HK-2 (cell line): ENCODE results near the gene ENTHD1.
"Not testable (repeated sequence)": the region's sequence is repeated elsewhere in the genome, so short reads cannot be mapped to it uniquely, and the experiment has no call there.

Source experiments
- DNase-seq: peaks from one replicate; pipeline ENCODE4 v3.0.0-alpha.2; 2018; ENCODE audit not compliant: unreplicated experiment

ENTHD1 gene

DNA sequence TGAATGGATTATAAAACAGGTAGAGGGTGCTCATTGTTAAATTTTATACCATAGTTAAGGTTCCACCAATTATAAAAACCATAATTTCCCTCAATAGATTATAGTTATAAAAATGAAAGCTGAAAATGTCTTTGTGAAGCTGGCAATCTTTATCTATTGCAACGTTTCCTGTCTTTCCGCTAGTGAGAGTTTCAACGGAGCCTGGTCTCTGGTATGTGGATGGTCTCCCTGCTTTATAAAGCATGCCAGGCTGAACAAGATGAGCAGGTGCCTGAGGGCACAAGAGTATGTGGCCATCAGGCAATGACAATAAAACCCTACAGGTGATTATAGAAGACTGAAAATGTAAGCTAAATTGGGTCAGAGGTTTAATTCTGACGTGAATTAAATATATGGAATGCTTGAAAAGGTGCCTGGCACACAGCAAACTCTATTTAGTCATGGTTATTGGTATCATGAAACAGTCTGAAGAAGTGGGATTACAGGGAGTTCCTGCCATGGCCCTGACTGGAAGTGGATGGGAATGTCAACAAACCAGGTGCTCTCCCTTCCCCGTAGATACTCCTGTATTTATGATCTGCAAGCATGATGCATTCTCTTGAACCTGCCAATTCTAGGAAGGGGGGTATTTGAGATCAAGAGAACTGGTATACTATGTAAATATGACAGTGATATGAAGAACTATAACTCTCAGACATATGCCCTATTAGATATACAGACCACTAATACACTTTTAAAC, 115.7 kb downstream of the ENTHD1 start:
- no peak for DNase-seq

DNA sequence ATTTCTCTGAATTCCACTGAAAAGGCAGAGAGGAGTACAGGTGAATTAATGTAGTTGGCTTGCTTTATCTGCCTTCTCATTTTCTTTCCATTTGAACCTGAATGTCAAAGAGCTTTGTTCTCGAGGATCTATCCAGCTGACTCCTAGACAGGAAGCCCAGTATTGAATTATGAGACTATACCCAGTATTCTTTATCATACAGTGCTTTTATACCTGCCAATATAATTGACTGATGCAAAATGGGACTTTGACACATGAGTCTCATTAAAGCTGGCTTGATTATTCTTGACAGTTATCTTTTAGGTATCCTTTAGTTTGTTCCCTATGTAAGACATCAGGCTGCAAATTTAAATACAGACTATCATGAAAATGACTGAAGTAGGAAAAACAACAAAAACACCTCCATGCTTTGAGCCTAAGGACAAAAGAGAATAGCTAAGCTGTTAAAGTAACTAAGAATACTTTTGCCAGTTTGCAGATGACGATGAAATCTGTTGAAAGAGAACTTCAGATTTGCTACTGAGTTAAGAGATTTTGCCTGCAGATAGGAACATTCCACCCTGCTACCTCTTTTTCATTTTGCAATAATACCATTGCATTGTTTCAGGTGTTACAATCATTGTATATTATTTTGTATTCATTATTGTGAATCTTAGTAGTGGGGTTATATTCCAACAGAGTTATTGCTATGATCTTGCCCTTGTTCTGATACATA, 117.1 kb downstream of the ENTHD1 start:
- DNase-seq = no peak

DNA sequence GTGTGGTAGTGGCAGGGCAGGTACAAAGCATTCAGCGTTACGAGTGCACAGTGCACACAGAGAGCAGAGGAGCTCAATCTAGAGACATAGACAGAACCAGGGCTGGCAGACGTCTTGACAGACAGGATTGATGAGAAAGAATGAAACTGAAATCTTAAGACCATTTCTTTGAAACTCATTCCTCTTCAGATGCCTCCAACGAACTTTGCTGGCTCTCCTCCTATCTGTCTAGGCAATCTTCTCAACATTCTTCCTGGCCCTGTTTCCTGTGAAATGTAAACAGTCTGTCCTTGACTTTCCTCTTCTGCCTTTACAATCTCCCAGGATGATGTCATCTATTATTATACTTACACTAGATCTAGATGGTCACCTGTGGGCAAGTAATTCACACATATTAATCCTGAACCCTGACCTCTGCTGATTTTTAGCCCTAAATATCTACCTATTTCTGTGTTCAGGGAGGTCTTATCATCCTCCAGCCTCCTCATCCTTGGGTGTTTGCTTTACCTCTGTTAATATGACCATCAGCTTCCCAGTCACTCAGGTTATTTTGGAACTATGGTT, 119.5 kb downstream of the ENTHD1 start:
- DNase-seq = no peak

DNA sequence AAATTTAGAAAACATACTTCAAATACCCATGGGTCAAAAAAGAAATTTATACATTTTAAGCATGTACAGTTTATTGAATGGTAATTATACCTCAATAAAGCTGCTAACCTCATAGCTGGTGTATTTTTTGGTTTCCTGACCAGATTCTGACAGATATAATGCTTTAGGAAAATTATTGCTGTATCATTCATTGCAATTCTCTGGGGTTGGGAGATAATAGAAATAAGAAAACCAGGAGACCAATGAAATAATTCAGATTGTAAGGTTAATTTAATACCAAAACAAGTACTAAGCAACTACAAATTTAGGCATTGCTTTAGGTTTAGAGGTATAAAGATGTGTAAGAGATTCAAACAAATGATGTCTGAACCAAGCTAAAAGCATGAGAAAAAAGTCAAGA, 120.1 kb downstream of the ENTHD1 start:
- no peak for DNase-seq

DNA sequence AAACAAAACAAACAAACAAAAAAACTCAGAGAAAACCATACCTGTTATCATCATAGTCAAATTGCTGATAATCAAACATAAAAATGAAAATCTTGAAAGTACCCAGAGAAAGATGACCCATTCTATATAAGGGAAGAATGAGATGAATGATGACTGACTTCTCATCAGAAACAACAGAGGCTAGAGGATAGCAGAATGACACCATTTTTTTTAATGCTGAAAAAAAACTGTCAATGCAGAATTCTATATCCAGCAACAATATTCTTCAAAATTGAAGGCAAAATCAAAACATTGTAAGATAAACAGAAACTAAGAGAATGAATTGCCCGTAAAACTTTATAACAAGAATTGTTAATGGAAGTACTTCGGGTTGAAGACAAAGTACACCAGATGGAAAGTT, 122.1 kb downstream of the ENTHD1 start:
- no peak for DNase-seq

DNA sequence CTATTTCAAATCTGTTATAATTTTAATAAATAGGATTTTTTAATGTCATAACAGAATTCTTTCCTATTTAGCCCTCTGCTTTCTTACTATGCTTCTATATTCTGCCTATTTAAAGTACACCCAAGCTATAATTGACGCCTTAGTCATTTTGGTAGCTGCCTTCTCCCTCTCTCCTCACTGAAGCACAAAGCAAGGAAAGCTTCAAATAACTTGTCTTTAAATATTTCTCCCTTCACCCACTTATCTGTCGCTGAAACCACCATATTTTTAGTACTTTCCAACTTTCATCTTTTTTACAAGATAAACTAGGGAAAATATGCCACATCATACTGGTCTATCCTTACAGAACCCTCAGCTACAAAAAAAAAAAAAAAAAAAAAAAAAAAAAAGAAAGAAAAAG, 127.9 kb downstream of the ENTHD1 start:
- DNase-seq = no peak

DNA sequence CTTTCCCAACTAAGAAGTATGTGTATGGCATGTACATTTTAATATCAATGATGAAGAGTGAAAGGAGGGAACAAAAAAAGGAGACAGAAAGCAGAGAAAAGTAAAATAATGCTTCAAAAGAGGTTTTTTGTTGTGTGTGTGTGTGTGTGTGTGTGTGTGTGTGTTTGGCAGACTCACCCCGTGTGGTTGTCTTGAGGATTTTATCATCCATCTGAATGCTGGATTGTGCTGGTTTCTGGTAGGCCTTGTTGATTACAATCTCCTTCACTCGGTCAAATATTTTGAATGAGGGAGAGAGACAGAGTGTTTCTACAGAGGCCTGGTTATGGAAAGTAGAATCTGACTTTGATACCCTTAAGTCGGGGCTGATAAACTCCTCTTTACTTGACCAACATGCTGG, 128.5 kb downstream of the ENTHD1 start:
- DNase-seq = no peak

DNA sequence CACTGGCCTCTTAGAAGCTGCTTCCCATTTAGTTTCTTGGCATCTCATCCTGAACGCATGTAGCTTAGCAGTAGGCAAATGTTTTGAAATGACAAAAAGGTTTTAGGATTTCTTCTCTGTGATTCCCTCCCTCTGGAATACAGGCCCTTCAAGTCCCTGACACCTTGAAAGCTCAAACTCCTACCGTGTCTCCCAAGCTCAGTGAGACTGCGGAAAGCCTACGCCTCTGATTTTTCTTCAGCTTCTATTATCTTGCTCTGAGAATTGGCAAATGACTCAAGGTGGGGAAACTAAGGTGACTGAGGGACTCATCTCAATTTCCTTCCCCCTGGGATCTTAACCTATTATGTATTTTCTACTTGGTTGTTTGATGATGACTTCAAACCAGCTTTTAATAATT, 130.3 kb downstream of the ENTHD1 start:
- DNase-seq = no peak

DNA sequence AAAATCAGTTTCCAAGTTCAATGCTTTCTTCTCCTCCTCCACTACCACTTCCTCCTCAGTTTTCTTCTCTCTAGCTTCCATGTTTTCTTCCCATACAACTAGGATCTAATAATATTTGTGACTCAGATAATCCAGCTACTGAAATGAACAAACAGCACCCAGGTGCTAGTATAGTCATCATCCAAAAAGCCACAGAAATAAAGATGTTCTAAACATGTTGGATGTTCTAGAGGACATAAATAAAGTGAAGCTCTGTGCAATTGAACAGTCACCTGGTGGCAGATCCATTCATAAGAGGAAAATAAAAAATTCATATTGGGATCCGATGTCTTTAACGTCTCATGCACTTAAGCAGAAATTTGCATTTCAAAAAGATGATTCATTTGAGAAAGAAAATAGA, 142.8 kb downstream of the ENTHD1 start:
- no peak for DNase-seq

DNA sequence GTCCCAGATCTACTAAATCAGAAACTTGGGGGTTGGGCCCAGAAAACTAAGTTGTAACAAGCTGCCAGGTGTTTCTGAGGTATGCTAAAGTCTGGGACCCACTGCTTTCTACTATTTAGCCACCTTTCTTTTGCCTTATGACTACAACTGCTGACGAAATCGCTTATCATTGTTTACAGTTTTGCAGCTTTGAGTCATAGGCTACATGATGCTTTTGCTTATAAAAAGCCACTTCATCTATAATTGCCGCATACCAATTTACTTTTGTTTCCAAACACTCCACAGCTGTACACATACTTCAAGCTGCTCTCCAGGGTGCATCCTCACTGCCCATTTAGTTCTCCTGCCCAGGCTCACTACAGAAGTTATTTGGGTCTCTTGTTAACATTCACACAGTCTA, 144.7 kb downstream of the ENTHD1 start:
- DNase-seq = no peak

DNA sequence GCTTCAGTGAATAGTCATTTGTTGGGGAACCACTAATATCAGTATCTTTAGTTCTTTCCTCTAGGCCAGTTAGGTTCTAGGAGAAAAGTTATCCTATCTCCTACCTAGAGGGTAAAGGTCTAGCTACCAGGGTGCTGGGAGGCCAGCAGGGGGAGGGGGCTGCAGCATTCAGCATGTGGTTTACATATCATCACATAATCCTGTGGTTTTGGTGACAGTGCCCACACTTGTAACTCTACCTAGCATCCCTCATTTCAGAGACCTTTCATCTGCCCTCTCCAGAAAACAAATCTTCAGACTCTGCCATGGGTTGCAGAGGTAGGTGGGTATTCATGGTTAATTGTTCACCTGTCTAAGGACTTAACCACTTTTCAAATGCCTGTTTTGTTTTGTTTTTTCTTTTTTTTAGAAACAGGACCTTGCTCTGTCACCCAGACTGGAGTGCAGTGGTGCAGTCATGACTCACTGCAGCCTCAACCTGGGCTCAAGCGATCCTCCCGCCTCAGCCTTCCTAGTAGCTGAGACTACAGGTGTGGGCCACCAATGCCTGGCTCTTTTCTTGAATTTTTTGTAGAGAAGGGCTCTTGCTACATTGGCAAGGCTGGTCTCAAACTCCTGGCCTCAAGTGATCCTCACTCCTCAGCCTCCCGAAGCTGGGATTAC, 146.8 kb downstream of the ENTHD1 start:
- DNase-seq = no peak

DNA sequence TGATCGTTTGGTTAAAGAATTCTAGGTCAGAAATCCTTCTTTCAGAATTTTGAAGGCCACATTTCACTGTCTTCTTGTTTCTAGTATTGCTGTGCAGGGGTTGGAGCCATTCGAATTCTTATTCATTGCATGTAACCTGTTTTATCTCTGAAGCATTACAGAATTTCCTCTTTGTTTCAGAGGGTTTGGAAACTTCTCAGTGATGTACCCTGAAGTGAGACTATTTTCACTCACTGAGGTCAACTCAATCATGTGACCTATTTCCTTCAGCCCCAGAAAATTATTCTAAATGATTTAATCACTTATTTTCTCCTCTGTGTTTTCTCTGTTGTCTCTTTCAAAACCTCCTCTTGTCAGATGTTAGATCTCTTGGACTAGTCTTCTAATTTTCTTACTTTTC, 147.8 kb downstream of the ENTHD1 start:
- no peak for DNase-seq

DNA sequence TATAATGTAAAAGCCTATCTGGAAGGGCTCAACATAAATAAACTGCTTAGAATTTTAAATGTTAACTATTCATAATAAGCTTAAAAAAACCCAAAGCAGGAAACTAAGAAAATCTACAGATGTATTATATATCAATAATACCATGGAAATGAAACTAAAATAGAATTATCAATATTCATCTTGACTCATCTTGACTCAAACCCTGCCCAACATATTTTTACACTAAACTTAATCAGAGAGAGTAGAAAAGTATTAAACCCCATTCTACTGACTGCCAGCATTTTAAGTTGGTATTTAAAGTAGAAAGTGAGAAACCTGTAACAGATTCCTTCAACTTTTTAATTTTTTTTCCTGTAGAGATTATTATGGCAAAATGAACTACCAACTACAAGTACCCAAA, 149.2 kb downstream of the ENTHD1 start:
- no peak for DNase-seq

DNA sequence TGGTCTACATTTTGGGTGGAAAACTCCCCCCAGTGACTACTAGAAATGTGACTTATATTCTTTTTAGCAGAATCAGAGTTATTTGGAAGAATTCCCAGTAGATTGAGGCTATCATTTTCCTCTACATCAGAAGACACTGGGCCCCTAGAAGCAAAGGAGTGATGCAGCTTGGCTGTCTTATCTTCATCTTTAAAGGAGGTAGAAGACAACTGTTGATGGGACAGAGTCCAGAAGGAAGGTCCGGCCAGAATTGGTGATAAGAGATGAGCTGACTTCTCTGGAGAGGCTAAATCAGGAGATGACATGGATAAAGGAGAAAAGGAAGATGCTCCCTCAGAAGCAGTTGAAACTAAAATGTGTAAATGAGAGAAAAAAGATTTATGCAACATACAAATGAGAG, 149.6 kb downstream of the ENTHD1 start:
- DNase-seq = no peak

DNA sequence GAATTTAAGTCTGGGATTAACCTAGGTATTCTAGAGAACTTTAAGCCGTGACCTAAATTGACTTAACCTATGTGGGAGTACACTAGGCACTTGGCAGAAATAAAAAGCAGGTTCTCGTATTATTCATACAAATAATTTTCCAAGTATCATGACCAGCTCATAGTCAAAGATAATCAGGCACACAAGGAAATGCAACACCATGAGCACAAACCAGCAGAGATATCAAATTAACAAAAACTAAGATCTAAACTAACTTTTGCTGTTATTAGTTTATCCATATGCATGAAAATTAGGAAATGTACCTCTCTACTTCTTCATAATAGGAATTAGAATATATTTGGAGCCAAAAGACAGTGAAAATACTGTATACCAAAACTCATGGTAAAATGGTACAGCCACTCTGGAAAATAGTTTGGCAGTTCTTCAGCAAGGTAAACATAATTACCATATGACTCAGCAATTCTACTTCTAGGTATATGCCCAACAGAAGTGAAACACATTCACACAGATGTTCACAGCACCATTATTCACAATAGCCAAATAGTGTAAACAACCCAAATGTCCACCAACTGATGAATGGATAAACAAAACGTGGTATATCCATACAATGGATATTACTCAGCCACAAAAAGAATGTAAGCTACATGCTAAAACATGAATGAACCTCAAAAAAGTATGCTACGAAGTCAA, 154.1 kb downstream of the ENTHD1 start:
- no peak for DNase-seq

DNA sequence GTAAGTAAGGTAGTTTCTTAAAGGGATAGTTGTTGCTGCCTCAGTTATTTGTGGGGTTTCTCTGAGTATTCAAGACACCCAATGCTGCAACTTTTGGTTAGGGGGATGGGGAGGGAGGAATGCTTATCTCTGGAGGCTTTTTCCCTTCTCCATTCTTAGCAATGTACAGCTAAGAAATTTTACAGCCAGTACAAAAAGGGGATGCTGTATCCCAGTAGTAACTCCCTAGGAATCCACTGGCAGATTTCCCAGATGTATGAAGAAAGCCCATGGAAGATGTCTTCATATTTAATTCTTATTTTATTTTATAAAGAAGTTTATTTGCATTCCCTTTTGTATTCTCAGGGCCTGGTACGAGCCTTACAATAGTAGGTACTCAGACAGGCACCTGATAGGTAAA, 154.8 kb downstream of the ENTHD1 start:
- DNase-seq = no peak

DNA sequence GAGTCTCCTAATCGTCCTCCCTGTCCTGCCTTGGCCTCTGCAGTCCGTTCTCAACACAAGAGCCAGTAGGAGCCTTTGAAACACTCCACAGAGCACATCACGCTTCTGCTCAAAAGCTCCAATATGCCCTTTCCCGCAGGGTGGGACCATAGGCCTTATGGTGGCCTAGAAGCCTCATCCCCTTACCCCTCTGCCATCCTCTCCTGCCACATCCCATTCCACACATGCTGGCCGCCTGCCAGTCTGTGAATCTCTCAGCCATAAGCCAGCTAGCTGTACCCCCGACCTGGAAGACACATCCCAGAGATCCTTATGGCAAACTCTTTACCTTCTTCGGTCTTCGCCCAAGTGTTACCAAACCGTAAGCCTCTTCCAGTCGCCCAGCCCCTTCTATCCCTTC, 157.8 kb downstream of the ENTHD1 start:
- no peak for DNase-seq

DNA sequence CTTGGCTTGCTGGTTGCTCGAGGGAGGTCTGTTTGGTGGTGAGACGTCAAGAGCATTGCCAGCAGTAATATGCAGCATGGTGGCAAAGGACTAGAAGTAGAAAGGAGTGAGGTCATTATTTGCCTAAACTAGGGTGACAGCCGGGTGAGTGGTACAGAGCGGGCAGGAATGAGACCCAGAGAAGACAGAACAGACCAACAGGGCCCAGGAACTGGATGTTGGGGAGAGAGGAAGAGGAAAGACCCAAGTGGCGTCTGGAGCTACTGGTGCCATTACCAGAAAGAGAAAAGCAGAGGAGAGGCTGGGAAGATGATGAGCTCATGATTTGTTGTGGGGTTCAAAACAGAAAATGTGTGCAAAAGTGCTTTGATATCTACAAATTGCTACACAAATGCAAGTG, 158.7 kb downstream of the ENTHD1 start:
- DNase-seq = no peak

DNA sequence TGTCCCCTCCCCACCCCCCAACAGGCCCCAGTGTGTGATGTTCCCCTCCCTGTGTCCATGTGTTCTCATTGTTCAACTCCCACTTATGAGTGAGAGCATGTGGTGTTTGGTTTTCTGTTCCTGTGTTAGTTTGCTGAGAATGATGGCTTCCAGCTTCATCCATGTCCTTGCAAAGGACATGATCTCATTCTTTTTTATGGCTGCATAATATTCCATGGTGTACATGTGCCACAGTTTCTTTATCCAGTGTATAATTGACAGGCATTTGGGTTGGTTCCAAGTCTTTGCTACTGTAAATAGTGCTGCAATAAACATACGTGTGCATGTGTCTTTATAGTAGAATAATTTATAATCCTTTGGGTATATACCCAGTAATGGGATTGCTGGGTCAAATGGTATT, 159.5 kb downstream of the ENTHD1 start:
- not testable (repeated sequence) for DNase-seq

DNA sequence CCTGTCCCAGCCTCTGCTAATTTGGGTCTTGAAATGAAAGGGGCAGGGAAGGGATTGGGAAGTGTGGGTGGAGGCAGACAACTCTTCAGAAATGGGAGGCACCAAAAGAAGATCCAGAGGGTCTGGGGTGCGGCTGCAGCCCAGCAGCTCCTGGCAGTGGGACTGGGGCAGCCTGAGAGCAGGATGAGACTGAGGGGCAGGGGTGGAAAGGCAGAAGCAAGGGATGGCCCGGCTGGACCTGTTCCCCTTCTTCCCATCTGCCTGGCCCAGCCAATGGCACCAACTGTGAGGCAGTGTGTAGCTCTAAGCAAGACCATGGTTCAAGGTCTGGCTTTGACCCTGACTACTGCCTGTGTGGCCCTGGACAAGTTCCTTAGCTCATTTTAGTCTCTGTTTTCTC, 160.4 kb downstream of the ENTHD1 start:
- DNase-seq = no peak

DNA sequence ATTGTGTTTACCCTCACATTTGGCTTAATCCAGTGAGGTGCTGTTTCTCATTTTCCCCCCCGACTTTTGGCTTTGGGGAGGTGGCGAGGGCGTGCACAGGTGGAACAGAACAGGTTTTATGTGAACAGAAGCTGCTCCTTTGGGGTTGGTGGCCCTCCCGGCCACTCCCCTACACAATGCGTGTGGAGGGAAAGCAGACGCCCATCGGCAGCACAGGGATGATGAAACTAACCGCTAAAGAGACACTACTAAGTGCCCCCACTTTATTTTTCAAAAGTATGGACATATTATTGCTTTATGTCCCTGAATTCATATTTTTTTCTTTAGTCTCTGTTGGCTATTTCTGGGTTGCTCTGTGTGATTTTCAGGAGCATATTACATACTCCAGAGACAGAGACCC, 160.9 kb downstream of the ENTHD1 start:
- no peak for DNase-seq

DNA sequence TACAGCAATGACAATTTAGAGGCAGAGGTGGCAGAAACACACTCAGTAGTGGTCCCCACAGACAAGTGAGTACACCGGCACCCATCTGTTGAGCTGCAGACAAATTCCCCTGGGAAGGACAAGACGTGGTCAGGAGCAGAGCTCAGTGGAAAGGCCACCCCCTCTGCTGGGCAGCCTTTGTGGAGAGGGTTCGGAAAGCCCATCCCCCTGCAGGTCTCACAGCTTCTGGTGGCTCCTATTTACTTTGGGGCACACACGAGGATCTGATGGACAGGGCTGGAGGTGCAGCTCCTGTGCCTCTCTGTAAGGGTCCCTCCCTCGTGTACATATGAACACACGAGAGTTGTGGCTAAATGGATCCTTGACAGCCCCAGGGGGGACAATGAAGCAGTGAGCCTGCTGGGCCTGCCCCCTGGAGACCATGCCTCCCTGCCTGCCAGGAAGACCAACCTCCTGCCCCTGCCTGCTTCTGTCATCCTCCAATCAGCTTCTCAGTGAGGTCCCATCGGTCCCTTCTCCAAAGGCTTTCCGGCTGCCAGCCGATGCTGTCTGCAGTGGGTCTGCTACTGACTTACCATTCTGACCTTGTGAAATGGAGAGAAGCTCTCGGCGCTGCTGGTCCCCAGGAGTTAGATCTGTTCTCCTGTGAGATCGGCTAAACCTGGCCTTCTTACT, 161.5 kb downstream of the ENTHD1 start:
- DNase-seq = no peak
